Measurements from ENCODE around the gene PTOV1.

The PTOV1 gene

DNA sequence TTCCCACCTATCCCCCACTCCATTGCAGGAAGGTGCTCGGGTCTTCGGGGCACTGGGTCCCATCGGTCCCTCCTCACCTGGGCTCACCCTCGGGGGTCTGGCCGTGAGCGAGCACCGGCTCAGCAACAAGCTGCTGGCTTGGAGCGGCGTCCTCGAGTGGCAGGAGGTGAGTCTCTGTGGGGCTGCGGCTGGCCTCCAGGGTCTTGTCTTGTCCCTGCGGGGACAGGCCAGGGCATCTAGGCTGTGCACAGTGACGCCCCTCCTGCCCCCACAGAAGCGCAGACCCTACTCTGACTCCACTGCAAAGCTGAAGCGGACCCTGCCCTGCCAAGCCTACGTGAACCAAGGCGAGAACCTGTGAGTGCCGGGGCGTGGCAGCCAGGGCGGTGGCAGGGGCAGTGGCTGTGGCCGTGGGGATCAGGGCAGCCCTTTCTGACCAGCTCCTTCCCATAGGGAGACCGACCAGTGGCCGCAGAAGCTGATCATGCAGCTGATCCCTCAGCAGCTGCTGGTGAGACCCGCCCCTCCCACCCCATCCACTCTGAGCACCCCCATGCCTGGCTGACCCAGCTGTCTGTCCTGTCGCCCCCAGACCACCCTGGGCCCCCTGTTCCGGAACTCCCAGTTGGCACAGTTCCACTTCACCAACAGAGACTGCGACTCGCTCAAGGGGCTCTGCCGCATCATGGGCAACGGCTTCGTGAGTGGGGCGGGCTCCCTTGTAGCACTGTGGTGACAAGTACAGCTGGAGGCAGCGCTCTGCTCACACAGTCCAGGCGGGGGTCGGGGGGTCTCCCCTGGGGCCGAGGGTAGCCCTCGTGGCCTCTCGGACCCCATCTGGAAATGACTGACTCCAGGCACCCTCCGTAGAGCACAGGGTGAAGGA lies 3.7 kb downstream of the PTOV1 start:
- Histone ChIP-seq H3K27ac (ENCODE audit: low read length) (no peak overlapping the region), H3K36me3 (replicated peaks; ENCODE audit: low read depth, low read length) (peaks cover 43% of the 10 kb centered on the region), H3K9ac (ENCODE audit: low read length) (no peak overlapping the region), H3K4me2 (ENCODE audit: low read length) (no peak overlapping the region), H3K79me2 (ENCODE audit: low read length) (peaks cover 29% of the 10 kb centered on the region), H2AFZ (ENCODE audit: low read depth, low read length) (no peak overlapping the region), H3K4me1 (ENCODE audit: low read length) (peaks cover 23% of the 10 kb centered on the region), H3K9me3 (ENCODE audit: insufficient read depth, low read length) (no peaks in the 10 kb centered on the region), H3K27me3 (ENCODE audit: low read depth, low read length) (no peaks in the 10 kb centered on the region), H4K20me1 (ENCODE audit: insufficient read depth, low read length) (peaks cover 43% of the 10 kb centered on the region), H3K4me3 (ENCODE audit: low read length) (no peak overlapping the region)
- TF ChIP-seq CTCF (IDR thresholded peaks at IDR 0.05; ENCODE audit: low read depth, low read length) (no peak), EZH2phosphoT487 (IDR thresholded peaks at IDR 0.05; ENCODE audit: low read depth) (no peak)

DNA sequence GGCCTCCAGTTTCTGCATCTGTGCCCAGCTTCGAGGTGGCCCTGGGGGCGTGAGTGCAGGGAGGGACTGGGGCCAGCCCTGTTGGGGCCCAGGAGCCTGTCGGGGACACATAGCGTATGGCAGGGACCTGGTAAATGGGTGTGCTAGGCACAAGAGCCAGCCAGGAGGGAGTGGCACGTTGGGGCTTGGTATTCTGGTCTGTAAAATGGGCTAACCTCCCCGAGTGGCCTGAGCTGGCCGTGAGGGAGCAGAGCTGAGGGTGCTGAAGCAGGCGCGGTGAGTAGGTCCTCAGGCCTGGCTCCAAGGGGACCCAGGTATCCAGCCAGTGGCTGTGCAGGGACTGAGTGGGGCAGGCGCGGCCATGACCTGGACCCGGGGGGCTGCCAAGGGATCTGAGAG lies 4.3 kb downstream of the PTOV1 start:
- peaks cover 43% of the 10 kb centered on the region for H4K20me1 ChIP-seq (ENCODE audit: insufficient read depth, low read length)
- H3K9ac ChIP-seq (ENCODE audit: low read length) = no peak overlapping the region
- H3K27me3 ChIP-seq (ENCODE audit: low read depth, low read length) = no peaks in the 10 kb centered on the region
- no peak overlapping the region for H2AFZ ChIP-seq (ENCODE audit: low read depth, low read length)
- H3K4me3 ChIP-seq (ENCODE audit: low read length) = no peak overlapping the region
- H3K79me2 ChIP-seq (ENCODE audit: low read length) = peaks cover 29% of the 10 kb centered on the region
- peaks cover 19% of the 10 kb centered on the region for H3K4me1 ChIP-seq (ENCODE audit: low read length)
- H3K4me2 ChIP-seq (ENCODE audit: low read length) = no peak overlapping the region
- peaks cover 43% of the 10 kb centered on the region for H3K36me3 ChIP-seq (replicated peaks; ENCODE audit: low read depth, low read length)
- H3K27ac ChIP-seq (ENCODE audit: low read length) = no peak overlapping the region
- H3K9me3 ChIP-seq (ENCODE audit: insufficient read depth, low read length) = no peaks in the 10 kb centered on the region
- no peak for TF ChIP-seq EZH2phosphoT487 (IDR thresholded peaks at IDR 0.05; ENCODE audit: low read depth)
- TF ChIP-seq CTCF (IDR thresholded peaks at IDR 0.05; ENCODE audit: low read depth, low read length) = no peak

GRCh38 chr19:49855676-49856573 lies 5.0 kb downstream of the PTOV1 start:
- peaks cover 43% of the 10 kb centered on the region for H4K20me1 ChIP-seq (ENCODE audit: insufficient read depth, low read length)
- no peak overlapping the region for H3K4me2 ChIP-seq (ENCODE audit: low read length)
- H3K36me3 ChIP-seq (replicated peaks; ENCODE audit: low read depth, low read length) = peaks cover 48% of the 10 kb centered on the region
- H3K9ac ChIP-seq (ENCODE audit: low read length) = no peak overlapping the region
- H3K79me2 ChIP-seq (ENCODE audit: low read length) = peaks cover 29% of the 10 kb centered on the region
- H3K4me1 ChIP-seq (ENCODE audit: low read length) = peaks cover 19% of the 10 kb centered on the region
- no peak overlapping the region for H2AFZ ChIP-seq (ENCODE audit: low read depth, low read length)
- H3K4me3 ChIP-seq (ENCODE audit: low read length) = no peak overlapping the region
- no peak overlapping the region for H3K27ac ChIP-seq (ENCODE audit: low read length)
- no peaks in the 10 kb centered on the region for H3K9me3 ChIP-seq (ENCODE audit: insufficient read depth, low read length)
- TF ChIP-seq EZH2phosphoT487 (IDR thresholded peaks at IDR 0.05; ENCODE audit: low read depth) (no peak), CTCF (IDR thresholded peaks at IDR 0.05; ENCODE audit: low read depth, low read length) (no peak)
- no peaks in the 10 kb centered on the region for H3K27me3 ChIP-seq (ENCODE audit: low read depth, low read length)

- peaks cover 29% of the 10 kb centered on the region for H3K79me2 ChIP-seq (ENCODE audit: low read length)
- TF ChIP-seq EZH2phosphoT487 (IDR thresholded peaks at IDR 0.05; ENCODE audit: low read depth) (no peak), CTCF (IDR thresholded peaks at IDR 0.05; ENCODE audit: low read depth, low read length) (no peak)
- H2AFZ ChIP-seq (ENCODE audit: low read depth, low read length) = no peak overlapping the region
- H3K4me2 ChIP-seq (ENCODE audit: low read length) = no peak overlapping the region
- no peaks in the 10 kb centered on the region for H3K9me3 ChIP-seq (ENCODE audit: insufficient read depth, low read length)
- no peak overlapping the region for H3K9ac ChIP-seq (ENCODE audit: low read length)
- peaks cover 43% of the 10 kb centered on the region for H4K20me1 ChIP-seq (ENCODE audit: insufficient read depth, low read length)
- H3K4me3 ChIP-seq (ENCODE audit: low read length) = no peak overlapping the region
- no peak overlapping the region for H3K27ac ChIP-seq (ENCODE audit: low read length)
- H3K36me3 ChIP-seq (replicated peaks; ENCODE audit: low read depth, low read length) = peaks cover 51% of the 10 kb centered on the region
- H3K4me1 ChIP-seq (ENCODE audit: low read length) = peaks cover 19% of the 10 kb centered on the region
- no peaks in the 10 kb centered on the region for H3K27me3 ChIP-seq (ENCODE audit: low read depth, low read length)
Observed at GRCh38 chr19:49856574-49857021, 5.6 kb downstream of the PTOV1 start.

Data from OCI-LY3 (cell line).